Muscle layer of colon (tissue), 2 donors: ENCODE data around the gene SLC22A15.
"Not testable (repeated sequence)": the region's sequence is repeated elsewhere in the genome, so short reads cannot be mapped to it uniquely, and the experiment has no call there.

Experiments
- H3K27ac ChIP-seq: one replicate; pipeline ENCODE4 v1.7.0; 2013; ENCODE audit warnings: low read depth, mild to moderate bottlenecking, low read length, moderate library complexity
- H3K27me3 ChIP-seq, 2 donors: one replicate each; pipeline ENCODE4 v1.7.0; 2013; ENCODE audit warnings: low read length in 2 of 2, mild to moderate bottlenecking in 2 of 2; ENCODE audit not compliant: insufficient read depth in 2 of 2, control insufficient read depth in 1 of 2
- H3K36me3 ChIP-seq: one replicate; pipeline ENCODE4 v1.7.0; 2013; ENCODE audit warnings: mild to moderate bottlenecking, low read length; ENCODE audit not compliant: insufficient read depth
- H3K4me1 ChIP-seq: one replicate; pipeline ENCODE4 v1.7.0; 2013; ENCODE audit warnings: mild to moderate bottlenecking, low read length; ENCODE audit not compliant: insufficient read depth
- H3K4me3 ChIP-seq, 2 donors: one replicate each; pipeline ENCODE4 v1.7.0; 2013; ENCODE audit warnings: low read length in 2 of 2, low read depth in 1 of 2, mild to moderate bottlenecking in 1 of 2, moderate library complexity in 1 of 2
- H3K9ac ChIP-seq: one replicate; pipeline ENCODE4 v1.7.0; 2013; ENCODE audit warnings: low read length
- H3K9me3 ChIP-seq: one replicate; pipeline ENCODE4 v1.7.0; 2013; ENCODE audit warnings: mild to moderate bottlenecking, low read length
- donor health status: abdominal sarcoma.
- donor health status: Adenocarcinoma of cecum.

SLC22A15 gene

GRCh38 chr1:116046933-116047332, 70.6 kb downstream of the SLC22A15 start:
- not testable (repeated sequence) for H3K4me3 ChIP-seq, H3K36me3 ChIP-seq, H3K9me3 ChIP-seq, H3K27me3 ChIP-seq, H3K4me1 ChIP-seq, H3K27ac ChIP-seq, H3K9ac ChIP-seq

- not testable (repeated sequence) for H3K4me1 ChIP-seq, H3K4me3 ChIP-seq, H3K9ac ChIP-seq, H3K27ac ChIP-seq, H3K9me3 ChIP-seq, H3K27me3 ChIP-seq, H3K36me3 ChIP-seq
These were observed 75.6 kb downstream of the SLC22A15 start for GRCh38 chr1:116051896-116052295.

- Histone ChIP-seq H3K4me3 (no peak overlapping the region), H3K27ac (no peak overlapping the region), H3K4me1 (no peaks in the 10 kb centered on the region), H3K27me3 (no peaks in the 10 kb centered on the region), H3K9me3 (no peaks in the 10 kb centered on the region), H3K36me3 (no peaks in the 10 kb centered on the region), H3K9ac (no peak overlapping the region)
These were observed 85.9 kb downstream of the SLC22A15 start for GRCh38 chr1:116062201-116062600.

GRCh38 chr1:116064616-116065015, 88.3 kb downstream of the SLC22A15 start:
- Histone ChIP-seq H3K36me3 (no peaks in the 10 kb centered on the region), H3K4me1 (no peaks in the 10 kb centered on the region)

GRCh38 chr1:116066868-116067565, 90.7 kb downstream of the SLC22A15 start:
- no peaks in the 10 kb centered on the region for H3K27me3 ChIP-seq
- H3K4me3 ChIP-seq: no peak overlapping the region
- no peaks in the 10 kb centered on the region for H3K36me3 ChIP-seq
- H3K9ac ChIP-seq: no peak overlapping the region
- H3K4me1 ChIP-seq: no peaks in the 10 kb centered on the region
- H3K27ac ChIP-seq: no peak overlapping the region
- no peaks in the 10 kb centered on the region for H3K9me3 ChIP-seq

More at GRCh38 chr1:116064616-116065015, 88.3 kb downstream of the SLC22A15 start:
- H3K27ac ChIP-seq: no peak overlapping the region
- no peak overlapping the region for H3K9ac ChIP-seq
- H3K27me3 ChIP-seq: no peaks in the 10 kb centered on the region
- no peaks in the 10 kb centered on the region for H3K9me3 ChIP-seq
- no peak overlapping the region for H3K4me3 ChIP-seq

GRCh38 chr1:116067566-116067890, 91.2 kb downstream of the SLC22A15 start:
- Histone ChIP-seq H3K9ac (no peak overlapping the region), H3K4me1 (no peaks in the 10 kb centered on the region), H3K4me3 (no peak overlapping the region), H3K9me3 (no peaks in the 10 kb centered on the region), H3K36me3 (no peaks in the 10 kb centered on the region), H3K27me3 (no peaks in the 10 kb centered on the region), H3K27ac (no peak overlapping the region)

- H3K9ac ChIP-seq: no peak overlapping the region
- no peak overlapping the region for H3K27ac ChIP-seq
- no peaks in the 10 kb centered on the region for H3K36me3 ChIP-seq
- H3K4me3 ChIP-seq: no peak overlapping the region
- H3K9me3 ChIP-seq: no peaks in the 10 kb centered on the region
- no peaks in the 10 kb centered on the region for H3K27me3 ChIP-seq
- H3K4me1 ChIP-seq: no peaks in the 10 kb centered on the region
These were observed 99.3 kb downstream of the SLC22A15 start for GRCh38 chr1:116075575-116075974.

- Histone ChIP-seq H3K9me3 (no peaks in the 10 kb centered on the region), H3K4me1 (no peaks in the 10 kb centered on the region), H3K27ac (no peak overlapping the region), H3K36me3 (no peaks in the 10 kb centered on the region), H3K9ac (no peak overlapping the region), H3K27me3 (no peaks in the 10 kb centered on the region), H3K4me3 (no peak overlapping the region)
These were observed 99.7 kb downstream of the SLC22A15 start for GRCh38 chr1:116075990-116076389.

GRCh38 chr1:116076831-116077230, 100.5 kb downstream of the SLC22A15 start:
- no peak overlapping the region for H3K4me3 ChIP-seq
- no peaks in the 10 kb centered on the region for H3K27me3 ChIP-seq
- H3K9ac ChIP-seq: no peak overlapping the region
- no peaks in the 10 kb centered on the region for H3K9me3 ChIP-seq
- no peaks in the 10 kb centered on the region for H3K36me3 ChIP-seq
- H3K27ac ChIP-seq: no peak overlapping the region
- no peaks in the 10 kb centered on the region for H3K4me1 ChIP-seq

GRCh38 chr1:116078699-116079223, 102.4 kb downstream of the SLC22A15 start:
- Histone ChIP-seq H3K4me1 (no peaks in the 10 kb centered on the region), H3K9me3 (no peaks in the 10 kb centered on the region), H3K9ac (no peak overlapping the region), H3K27me3 (no peaks in the 10 kb centered on the region), H3K4me3 (no peak overlapping the region), H3K27ac (no peak overlapping the region), H3K36me3 (no peaks in the 10 kb centered on the region)

GRCh38 chr1:116087628-116088027, 111.3 kb downstream of the SLC22A15 start:
- no peaks in the 10 kb centered on the region for H3K4me1 ChIP-seq
- no peaks in the 10 kb centered on the region for H3K9me3 ChIP-seq
- no peak overlapping the region for H3K9ac ChIP-seq
- H3K4me3 ChIP-seq: no peak overlapping the region
- H3K27ac ChIP-seq: no peak overlapping the region
- no peaks in the 10 kb centered on the region for H3K27me3 ChIP-seq
- H3K36me3 ChIP-seq: no peaks in the 10 kb centered on the region

GRCh38 chr1:116089870-116090269, 113.6 kb downstream of the SLC22A15 start:
- no peaks in the 10 kb centered on the region for H3K9me3 ChIP-seq
- no peaks in the 10 kb centered on the region for H3K36me3 ChIP-seq
- no peak overlapping the region for H3K4me3 ChIP-seq
- no peak overlapping the region for H3K27ac ChIP-seq
- no peak overlapping the region for H3K9ac ChIP-seq
- H3K27me3 ChIP-seq: no peaks in the 10 kb centered on the region
- H3K4me1 ChIP-seq: no peaks in the 10 kb centered on the region
